Astrocyte (in vitro differentiated cells and primary cell): Measurements from ENCODE around the gene LRRC17. TPM values are rescaled to one million over a fixed set of nuclear protein-coding genes. Genes with fewer than 3 reads are reported as not detected.
"Not testable (repeated sequence)": the region's sequence is repeated elsewhere in the genome, so short reads cannot be mapped to it uniquely, and the experiment has no call there.

Experiments
- DNase-seq: peaks from one replicate; pipeline ENCODE4 v3.0.0-alpha.2; 2010; ENCODE audit warnings: low read depth
- FAIRE-seq: peaks from 2 replicates; lab custom pipeline; 2011; peaks lifted over from hg19 to GRCh38; lab: Jason Lieb, UNC
- H2AFZ ChIP-seq: 2 replicates; pipeline ENCODE4 v1.6.0; 2012; ENCODE audit warnings: low read depth, low read length, inconsistent platforms
- H3K27ac ChIP-seq: 2 replicates; pipeline ENCODE4 v1.5.1; 2011; ENCODE audit warnings: low read depth, low read length, inconsistent platforms
- H3K27me3 ChIP-seq: 2 replicates; pipeline ENCODE4 v1.6.0; 2011; ENCODE audit warnings: low read length, inconsistent platforms; ENCODE audit not compliant: insufficient read depth
- H3K36me3 ChIP-seq: 2 replicates; pipeline ENCODE4 v1.5.1; 2011; ENCODE audit warnings: low read length, inconsistent platforms; ENCODE audit not compliant: insufficient read depth
- H3K4me1 ChIP-seq: 2 replicates; pipeline ENCODE4 v1.5.1; 2011; ENCODE audit warnings: low read length, inconsistent platforms; ENCODE audit not compliant: insufficient read depth
- H3K4me2 ChIP-seq: 2 replicates; pipeline ENCODE4 v1.6.0; 2012; ENCODE audit warnings: low read length, inconsistent platforms
- H3K4me3 ChIP-seq: 2 replicates; pipeline ENCODE4 v1.5.1; 2011; ENCODE audit warnings: low read depth, mild to moderate bottlenecking, low read length, inconsistent platforms; ENCODE audit not compliant: insufficient read depth
- H3K79me2 ChIP-seq: 2 replicates; pipeline ENCODE4 v1.6.0; 2012; ENCODE audit warnings: mild to moderate bottlenecking, low read length, inconsistent platforms; ENCODE audit not compliant: insufficient read depth
- H3K9ac ChIP-seq: 2 replicates; pipeline ENCODE4 v1.6.0; 2012; ENCODE audit warnings: mild to moderate bottlenecking, low read length, inconsistent platforms
- H3K9me3 ChIP-seq: 2 replicates; pipeline ENCODE4 v1.5.1; 2012; ENCODE audit warnings: low read depth, mild to moderate bottlenecking, low read length, inconsistent platforms; ENCODE audit not compliant: insufficient read depth
- H4K20me1 ChIP-seq: 2 replicates; pipeline ENCODE4 v1.6.0; 2012; ENCODE audit warnings: low read length, inconsistent platforms; ENCODE audit not compliant: insufficient read depth
- H3K27ac Mint-ChIP-seq: one replicate; pipeline ENCODE4 v1.8.0; 2021; ENCODE audit warnings: mild to moderate bottlenecking, mixed read lengths; ENCODE audit not compliant: unreplicated experiment
- H3K27me3 Mint-ChIP-seq: one replicate; pipeline ENCODE4 v1.8.0; 2021; ENCODE audit warnings: low read depth, mixed read lengths; ENCODE audit not compliant: unreplicated experiment
- H3K36me3 Mint-ChIP-seq: one replicate; pipeline ENCODE4 v1.8.0; 2021; ENCODE audit warnings: low read depth, mixed read lengths; ENCODE audit not compliant: unreplicated experiment
- H3K4me1 Mint-ChIP-seq: one replicate; pipeline ENCODE4 v1.8.0; 2021; ENCODE audit warnings: low read depth, mixed read lengths; ENCODE audit not compliant: unreplicated experiment
- H3K4me3 Mint-ChIP-seq: one replicate; pipeline ENCODE4 v1.8.0; 2021; ENCODE audit warnings: mild to moderate bottlenecking, moderate library complexity, mixed read lengths; ENCODE audit not compliant: unreplicated experiment
- H3K9me3 Mint-ChIP-seq: one replicate; pipeline ENCODE4 v1.8.0; 2021; ENCODE audit warnings: mild to moderate bottlenecking, mixed read lengths; ENCODE audit not compliant: unreplicated experiment
- EZH2 ChIP-seq: IDR thresholded peaks from 2 replicates; pipeline ENCODE4 v1.6.1; 2012; ENCODE audit warnings: mild to moderate bottlenecking, low read length, inconsistent platforms; ENCODE audit not compliant: insufficient read depth
- total RNA-seq: library from RNA; stranded (reverse); gene quantifications from 2 replicates; pipeline ENCODE4 v1.2.1, GENCODE V29; 2021
- TF ChIP-seq, protein P1 (sequence below): IDR thresholded peaks from 2 replicates; pipeline ENCODE4 v1.5.1; 2011; ENCODE audit warnings: low read depth, mild to moderate bottlenecking, inconsistent platforms, low read length, moderate library complexity; ENCODE audit not compliant: insufficient read depth

LRRC17 gene
- total RNA-seq, 1 donor from 2014 or later = 63.4 TPM

GRCh38 chr7:102974366-102975236 is 61.8 kb downstream of the LRRC17 start:
- Histone ChIP-seq H3K4me1 (peaks cover 6% of the 10 kb centered on the region), H3K9ac (no peak overlapping the region), H2AFZ (no peak overlapping the region), H3K27ac (no peak overlapping the region), H3K4me3 (no peak overlapping the region), H4K20me1 (no peaks in the 10 kb centered on the region), H3K36me3 (no peaks in the 10 kb centered on the region), H3K27me3 (no peaks in the 10 kb centered on the region), H3K9me3 (no peaks in the 10 kb centered on the region), H3K4me2 (no peak overlapping the region), H3K79me2 (no peaks in the 10 kb centered on the region)
- Mint-ChIP-seq H3K27me3 (no peaks in the 10 kb centered on the region), H3K9me3 (peaks cover 6% of the 10 kb centered on the region), H3K36me3 (peaks cover 8% of the 10 kb centered on the region), H3K27ac (no peak overlapping the region), H3K4me1 (peaks cover 10% of the 10 kb centered on the region), H3K4me3 (no peak overlapping the region)
- no peak for DNase-seq
- no peak for FAIRE-seq
- no peak for TF ChIP-seq EZH2
- TF ChIP-seq, protein P1, sequence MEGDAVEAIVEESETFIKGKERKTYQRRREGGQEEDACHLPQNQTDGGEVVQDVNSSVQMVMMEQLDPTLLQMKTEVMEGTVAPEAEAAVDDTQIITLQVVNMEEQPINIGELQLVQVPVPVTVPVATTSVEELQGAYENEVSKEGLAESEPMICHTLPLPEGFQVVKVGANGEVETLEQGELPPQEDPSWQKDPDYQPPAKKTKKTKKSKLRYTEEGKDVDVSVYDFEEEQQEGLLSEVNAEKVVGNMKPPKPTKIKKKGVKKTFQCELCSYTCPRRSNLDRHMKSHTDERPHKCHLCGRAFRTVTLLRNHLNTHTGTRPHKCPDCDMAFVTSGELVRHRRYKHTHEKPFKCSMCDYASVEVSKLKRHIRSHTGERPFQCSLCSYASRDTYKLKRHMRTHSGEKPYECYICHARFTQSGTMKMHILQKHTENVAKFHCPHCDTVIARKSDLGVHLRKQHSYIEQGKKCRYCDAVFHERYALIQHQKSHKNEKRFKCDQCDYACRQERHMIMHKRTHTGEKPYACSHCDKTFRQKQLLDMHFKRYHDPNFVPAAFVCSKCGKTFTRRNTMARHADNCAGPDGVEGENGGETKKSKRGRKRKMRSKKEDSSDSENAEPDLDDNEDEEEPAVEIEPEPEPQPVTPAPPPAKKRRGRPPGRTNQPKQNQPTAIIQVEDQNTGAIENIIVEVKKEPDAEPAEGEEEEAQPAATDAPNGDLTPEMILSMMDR = no peak

GRCh38 chr7:102975854-102976253 is 63.1 kb downstream of the LRRC17 start:
- Mint-ChIP-seq H3K27ac (no peak overlapping the region), H3K27me3 (no peaks in the 10 kb centered on the region), H3K4me3 (no peak overlapping the region), H3K36me3 (peaks cover 8% of the 10 kb centered on the region), H3K4me1 (peaks cover 10% of the 10 kb centered on the region), H3K9me3 (peaks cover 8% of the 10 kb centered on the region)
- Histone ChIP-seq H3K4me1 (peaks cover 6% of the 10 kb centered on the region), H2AFZ (no peak overlapping the region), H3K4me3 (no peak overlapping the region), H3K27ac (no peak overlapping the region), H3K79me2 (no peaks in the 10 kb centered on the region), H3K4me2 (no peak overlapping the region), H3K9me3 (no peaks in the 10 kb centered on the region), H3K9ac (no peak overlapping the region), H4K20me1 (no peaks in the 10 kb centered on the region), H3K27me3 (no peaks in the 10 kb centered on the region), H3K36me3 (no peaks in the 10 kb centered on the region)
- no peak for DNase-seq
- TF ChIP-seq EZH2 = no peak
- TF ChIP-seq, protein P1 = no peak
- FAIRE-seq = no peak

DNA sequence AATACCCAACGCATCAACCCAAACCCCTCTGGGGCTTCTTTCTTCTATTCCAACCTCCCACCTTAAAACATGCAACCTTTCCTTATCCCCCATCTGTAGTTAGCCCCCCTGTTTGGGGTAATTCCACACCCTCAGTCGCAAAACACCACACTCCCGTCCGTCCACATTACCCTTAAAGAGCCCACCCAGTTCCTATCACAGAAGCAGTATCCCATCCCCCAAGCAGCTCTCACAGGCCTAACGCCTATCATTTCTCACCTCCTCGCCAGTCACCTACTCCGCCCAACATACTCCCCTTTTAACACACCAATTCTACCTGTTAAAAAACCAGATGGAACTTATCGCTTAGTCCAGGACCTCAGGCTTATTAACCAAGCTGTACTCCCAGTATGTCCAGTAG is 63.7 kb downstream of the LRRC17 start:
- Histone ChIP-seq H3K4me3 (no peak overlapping the region), H2AFZ (no peak overlapping the region), H3K36me3 (no peaks in the 10 kb centered on the region), H3K4me1 (peaks cover 6% of the 10 kb centered on the region), H3K9me3 (no peaks in the 10 kb centered on the region), H3K27me3 (no peaks in the 10 kb centered on the region), H4K20me1 (no peaks in the 10 kb centered on the region), H3K9ac (no peak overlapping the region), H3K4me2 (no peak overlapping the region), H3K79me2 (no peaks in the 10 kb centered on the region), H3K27ac (no peak overlapping the region)
- no peak for TF ChIP-seq EZH2
- TF ChIP-seq, protein P1 = no peak
- Mint-ChIP-seq H3K36me3 (peaks cover 8% of the 10 kb centered on the region), H3K4me1 (peaks cover 10% of the 10 kb centered on the region), H3K4me3 (no peak overlapping the region), H3K27ac (no peak overlapping the region), H3K9me3 (peaks cover 9% of the 10 kb centered on the region), H3K27me3 (no peaks in the 10 kb centered on the region)
- DNase-seq (no peak), FAIRE-seq (no peak)

DNA sequence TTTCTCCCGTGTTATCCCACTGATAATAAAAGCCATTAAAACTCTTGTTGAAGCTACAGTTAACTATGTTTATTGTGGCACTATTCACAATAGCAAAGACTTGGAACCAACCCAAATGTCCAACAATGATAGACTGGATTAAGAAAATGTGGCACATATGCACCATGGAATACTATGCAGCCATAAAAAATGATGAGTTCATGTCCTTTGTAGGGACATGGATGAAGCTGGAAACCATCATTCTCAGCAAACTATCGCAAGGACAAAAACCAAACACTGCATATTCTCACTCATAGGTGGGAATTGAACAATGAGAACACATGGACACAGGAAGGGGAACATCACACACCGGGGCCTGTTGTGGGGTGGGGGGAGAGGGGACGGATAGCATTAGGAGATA is 64.8 kb downstream of the LRRC17 start:
- not testable (repeated sequence) for H3K27ac Mint-ChIP-seq, H3K27me3 ChIP-seq, H3K4me3 Mint-ChIP-seq, DNase-seq, H3K79me2 ChIP-seq, H4K20me1 ChIP-seq, H3K9me3 ChIP-seq, H3K9me3 Mint-ChIP-seq, H3K4me1 ChIP-seq, H3K27ac ChIP-seq, H3K4me1 Mint-ChIP-seq, FAIRE-seq, H3K36me3 ChIP-seq, H3K9ac ChIP-seq, H3K36me3 Mint-ChIP-seq, H3K27me3 Mint-ChIP-seq, H3K4me2 ChIP-seq, H3K4me3 ChIP-seq, H2AFZ ChIP-seq
